Measurements from ENCODE around the gene COL6A3.

Gene COL6A3, protein sequence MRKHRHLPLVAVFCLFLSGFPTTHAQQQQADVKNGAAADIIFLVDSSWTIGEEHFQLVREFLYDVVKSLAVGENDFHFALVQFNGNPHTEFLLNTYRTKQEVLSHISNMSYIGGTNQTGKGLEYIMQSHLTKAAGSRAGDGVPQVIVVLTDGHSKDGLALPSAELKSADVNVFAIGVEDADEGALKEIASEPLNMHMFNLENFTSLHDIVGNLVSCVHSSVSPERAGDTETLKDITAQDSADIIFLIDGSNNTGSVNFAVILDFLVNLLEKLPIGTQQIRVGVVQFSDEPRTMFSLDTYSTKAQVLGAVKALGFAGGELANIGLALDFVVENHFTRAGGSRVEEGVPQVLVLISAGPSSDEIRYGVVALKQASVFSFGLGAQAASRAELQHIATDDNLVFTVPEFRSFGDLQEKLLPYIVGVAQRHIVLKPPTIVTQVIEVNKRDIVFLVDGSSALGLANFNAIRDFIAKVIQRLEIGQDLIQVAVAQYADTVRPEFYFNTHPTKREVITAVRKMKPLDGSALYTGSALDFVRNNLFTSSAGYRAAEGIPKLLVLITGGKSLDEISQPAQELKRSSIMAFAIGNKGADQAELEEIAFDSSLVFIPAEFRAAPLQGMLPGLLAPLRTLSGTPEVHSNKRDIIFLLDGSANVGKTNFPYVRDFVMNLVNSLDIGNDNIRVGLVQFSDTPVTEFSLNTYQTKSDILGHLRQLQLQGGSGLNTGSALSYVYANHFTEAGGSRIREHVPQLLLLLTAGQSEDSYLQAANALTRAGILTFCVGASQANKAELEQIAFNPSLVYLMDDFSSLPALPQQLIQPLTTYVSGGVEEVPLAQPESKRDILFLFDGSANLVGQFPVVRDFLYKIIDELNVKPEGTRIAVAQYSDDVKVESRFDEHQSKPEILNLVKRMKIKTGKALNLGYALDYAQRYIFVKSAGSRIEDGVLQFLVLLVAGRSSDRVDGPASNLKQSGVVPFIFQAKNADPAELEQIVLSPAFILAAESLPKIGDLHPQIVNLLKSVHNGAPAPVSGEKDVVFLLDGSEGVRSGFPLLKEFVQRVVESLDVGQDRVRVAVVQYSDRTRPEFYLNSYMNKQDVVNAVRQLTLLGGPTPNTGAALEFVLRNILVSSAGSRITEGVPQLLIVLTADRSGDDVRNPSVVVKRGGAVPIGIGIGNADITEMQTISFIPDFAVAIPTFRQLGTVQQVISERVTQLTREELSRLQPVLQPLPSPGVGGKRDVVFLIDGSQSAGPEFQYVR (N-terminal part only)

DNA sequence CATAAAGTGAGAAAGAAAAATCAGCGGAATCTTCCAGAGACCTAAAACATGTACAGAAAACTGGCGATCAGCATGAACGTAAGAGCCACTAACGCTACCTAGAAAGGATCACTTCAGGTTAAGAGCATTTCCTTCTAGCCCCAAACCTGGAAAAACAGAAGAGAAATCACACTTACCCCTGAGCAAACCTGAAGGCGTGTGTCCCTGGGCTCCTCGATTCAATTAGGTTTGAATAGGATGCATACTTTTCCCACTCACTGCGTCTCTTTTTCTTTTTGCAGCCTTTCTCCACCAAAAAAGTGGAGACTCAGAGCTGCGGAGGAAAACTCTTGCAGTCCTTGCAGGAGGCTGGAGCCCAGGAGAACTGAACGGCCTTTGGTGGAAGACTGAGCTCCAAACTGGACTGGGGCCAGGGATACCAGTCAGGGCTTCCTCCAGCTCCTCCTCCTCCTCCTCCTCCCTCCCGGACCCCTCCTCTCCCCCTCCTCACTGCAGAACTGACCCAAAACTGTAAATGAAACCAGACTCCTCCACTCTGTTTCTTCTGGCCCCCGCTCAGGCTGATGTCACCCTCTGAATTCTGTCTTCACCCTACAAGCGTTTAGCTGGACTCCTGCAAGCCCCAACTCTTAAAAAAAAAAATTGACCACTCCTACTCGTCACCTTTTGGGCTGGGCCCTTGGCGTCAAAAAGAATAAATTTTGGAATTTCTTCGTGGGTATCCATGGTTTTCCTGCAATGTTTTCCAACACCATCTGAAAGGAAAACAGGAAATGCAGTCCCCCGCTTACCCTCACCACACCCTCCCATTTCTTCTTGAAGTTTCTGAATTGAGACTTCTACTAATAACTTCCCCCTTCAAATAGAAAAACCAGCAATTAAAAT, at the start of gene COL6A3:
Gene COL6A3, minus strand, starts transcription at position 388 of the 885 bp plus-strand sequence. CDS start 17,347 bp downstream, outside the sequence.
- peak; percentile 90 for DNase-seq (ENCODE audit: low spot score)

- no peak for DNase-seq (ENCODE audit: low spot score)
Measured at GRCh38 chr2:237459741-237460174, 45.8 kb upstream of the COL6A3 start.

- no peak for DNase-seq (ENCODE audit: low spot score)
Measured at GRCh38 chr2:237459226-237459625, 45.3 kb upstream of the COL6A3 start.

DNA sequence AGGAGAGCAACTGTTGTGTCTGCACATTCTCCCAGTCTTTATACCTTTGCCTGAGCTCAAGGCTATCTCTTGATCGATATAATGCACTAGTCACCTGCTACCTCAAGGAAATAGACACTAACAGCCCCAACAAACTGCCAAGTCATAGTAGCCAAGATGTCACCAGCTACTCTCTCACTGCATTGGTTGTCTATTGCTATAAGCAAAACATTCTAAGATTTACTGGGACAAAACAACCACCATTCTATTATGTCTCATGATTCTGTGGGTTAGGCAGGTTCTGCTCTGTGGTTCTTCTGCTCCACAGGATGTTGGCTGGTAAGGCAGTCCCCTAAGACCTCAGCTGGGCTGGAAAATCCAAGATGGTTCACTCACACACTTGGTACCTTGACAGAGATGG, 44.6 kb upstream of the COL6A3 start:
- no peak for DNase-seq (ENCODE audit: low spot score)

- no peak for DNase-seq (ENCODE audit: low spot score)
Measured at GRCh38 chr2:237457388-237457941, 43.5 kb upstream of the COL6A3 start.

DNA sequence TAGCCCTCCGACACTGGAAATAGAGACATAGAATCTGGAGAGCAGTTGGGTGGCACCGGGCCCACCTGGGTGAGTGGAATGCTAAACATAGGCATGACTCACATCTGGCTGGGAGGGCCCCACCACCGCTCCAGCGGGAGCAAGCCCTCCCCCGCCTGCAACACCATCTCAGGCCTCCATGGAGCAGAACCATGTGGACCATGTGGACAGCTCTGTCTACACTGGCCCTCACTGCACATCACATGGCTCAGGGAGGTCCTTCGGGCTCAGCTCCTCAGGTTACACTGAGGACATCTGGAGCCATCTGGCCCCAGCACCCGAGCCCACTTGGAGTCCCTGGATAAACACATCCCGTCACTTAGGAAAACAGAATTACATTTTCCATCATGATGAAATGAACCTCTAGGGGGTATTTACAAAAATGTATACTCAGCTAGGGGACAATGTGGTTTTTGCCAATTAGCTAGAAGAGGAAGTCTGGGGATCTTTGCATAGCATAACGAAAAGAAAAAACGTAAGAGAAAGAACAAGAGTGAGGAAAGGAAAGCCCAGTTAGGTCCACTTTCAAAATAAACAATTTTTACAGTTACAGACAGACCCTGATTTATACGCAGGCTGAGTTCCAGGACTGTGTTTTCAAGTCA, 42.4 kb upstream of the COL6A3 start:
- no peak for DNase-seq (ENCODE audit: low spot score)

DNA sequence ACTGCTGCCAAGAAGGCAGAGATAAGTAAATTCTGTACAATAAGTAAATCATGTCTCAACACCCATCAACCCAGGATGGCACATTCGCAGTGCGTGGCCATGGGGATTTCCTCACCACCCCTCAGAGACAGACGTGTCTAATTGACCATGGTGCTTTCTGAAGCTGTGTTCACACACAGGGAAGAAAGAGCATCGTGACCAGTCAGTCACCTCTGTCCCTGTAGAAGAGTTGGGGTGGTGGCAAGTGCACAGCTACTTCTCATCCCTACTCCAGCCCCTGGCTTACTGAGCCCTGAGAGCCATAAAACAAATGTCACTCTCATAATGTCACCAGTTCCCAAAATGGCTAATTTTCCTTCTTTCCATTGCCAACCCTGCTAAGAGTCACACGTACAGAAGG, 41.8 kb upstream of the COL6A3 start:
- no peak for DNase-seq (ENCODE audit: low spot score)

- no peak for DNase-seq (ENCODE audit: low spot score)
Measured at GRCh38 chr2:237453671-237454070, 39.7 kb upstream of the COL6A3 start.

DNA sequence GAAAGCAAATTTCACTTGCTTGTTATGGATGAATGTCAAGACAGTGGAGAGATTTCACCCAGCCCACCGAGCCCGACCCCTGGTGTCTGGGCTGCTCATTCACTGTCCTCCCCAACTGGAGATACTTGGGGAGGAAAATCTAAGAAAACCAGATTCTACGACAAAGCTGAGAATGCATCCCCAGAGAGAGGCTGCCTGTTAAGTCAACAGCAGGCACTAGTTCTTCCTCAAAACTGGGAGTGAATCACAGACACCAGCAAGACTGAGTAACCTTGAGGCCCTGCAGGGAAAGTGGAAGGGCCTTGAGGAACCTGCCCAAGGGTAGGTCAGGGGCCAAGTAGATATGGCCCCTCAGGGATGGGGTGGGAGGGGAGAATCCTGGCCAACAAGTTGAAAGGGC, 38.9 kb upstream of the COL6A3 start:
- DNase-seq (ENCODE audit: low spot score), result no peak

DNA sequence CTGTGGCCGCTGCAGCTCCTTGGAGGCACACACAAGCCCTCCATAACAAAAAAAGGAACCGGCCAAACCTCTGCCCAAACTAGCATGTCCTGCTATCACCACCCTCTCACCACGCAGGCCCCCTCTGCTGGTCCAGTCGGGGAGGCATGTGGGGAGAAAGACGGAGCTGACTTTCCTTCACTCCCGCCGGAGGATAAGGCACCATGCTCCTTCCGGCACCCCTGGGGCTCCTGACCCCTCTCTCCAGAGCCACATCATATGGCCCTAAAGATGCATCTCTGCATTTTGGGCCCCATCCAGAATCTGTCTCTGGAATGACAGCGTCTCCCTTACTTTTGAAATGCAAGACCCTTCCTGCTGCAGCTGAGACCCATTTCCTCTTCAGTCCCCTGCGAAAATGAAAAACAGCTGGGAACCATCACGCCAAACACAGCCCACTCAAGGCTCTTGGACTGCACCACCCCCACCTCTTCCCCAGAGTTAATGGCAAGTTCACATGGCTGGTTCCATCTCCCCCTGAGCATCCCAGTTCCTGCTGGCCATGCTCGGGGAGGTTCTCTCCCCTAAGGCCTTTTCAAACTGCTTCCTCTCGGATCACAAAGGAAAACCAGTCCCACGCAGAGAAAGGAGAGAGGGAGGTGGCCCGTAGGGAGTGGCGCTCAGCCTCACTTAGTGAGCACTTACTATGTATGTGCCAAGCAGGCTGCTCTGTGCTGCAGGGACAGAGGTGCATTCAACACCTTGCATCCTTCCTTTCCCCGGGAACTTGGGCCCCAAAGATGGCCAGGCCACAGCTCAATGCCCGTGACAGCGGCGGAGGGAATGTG, 37.9 kb upstream of the COL6A3 start:
- no peak for DNase-seq (ENCODE audit: low spot score)

DNA sequence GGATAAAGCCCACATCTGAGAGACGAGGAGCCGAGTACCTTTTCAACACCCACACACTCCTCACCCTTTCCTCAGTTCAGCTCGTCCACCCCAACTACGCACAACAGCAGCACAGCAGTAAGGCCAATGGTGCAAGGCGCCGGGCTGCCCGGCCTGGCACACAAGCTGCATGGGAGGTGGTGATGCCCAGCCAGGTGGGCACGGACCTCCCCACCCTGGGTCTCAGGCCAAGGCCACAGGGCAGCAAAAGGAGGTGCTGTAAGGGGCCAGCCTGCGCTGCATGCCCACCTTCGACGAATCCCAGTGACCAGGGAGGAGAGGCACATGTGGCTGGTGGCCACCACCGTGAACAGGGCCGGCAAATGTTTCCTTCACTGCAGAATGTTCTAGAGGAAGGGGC, 36.6 kb upstream of the COL6A3 start:
- no peak for DNase-seq (ENCODE audit: low spot score)

GRCh38 chr2:237450108-237450507, 36.1 kb upstream of the COL6A3 start:
- no peak for DNase-seq (ENCODE audit: low spot score)

DNA sequence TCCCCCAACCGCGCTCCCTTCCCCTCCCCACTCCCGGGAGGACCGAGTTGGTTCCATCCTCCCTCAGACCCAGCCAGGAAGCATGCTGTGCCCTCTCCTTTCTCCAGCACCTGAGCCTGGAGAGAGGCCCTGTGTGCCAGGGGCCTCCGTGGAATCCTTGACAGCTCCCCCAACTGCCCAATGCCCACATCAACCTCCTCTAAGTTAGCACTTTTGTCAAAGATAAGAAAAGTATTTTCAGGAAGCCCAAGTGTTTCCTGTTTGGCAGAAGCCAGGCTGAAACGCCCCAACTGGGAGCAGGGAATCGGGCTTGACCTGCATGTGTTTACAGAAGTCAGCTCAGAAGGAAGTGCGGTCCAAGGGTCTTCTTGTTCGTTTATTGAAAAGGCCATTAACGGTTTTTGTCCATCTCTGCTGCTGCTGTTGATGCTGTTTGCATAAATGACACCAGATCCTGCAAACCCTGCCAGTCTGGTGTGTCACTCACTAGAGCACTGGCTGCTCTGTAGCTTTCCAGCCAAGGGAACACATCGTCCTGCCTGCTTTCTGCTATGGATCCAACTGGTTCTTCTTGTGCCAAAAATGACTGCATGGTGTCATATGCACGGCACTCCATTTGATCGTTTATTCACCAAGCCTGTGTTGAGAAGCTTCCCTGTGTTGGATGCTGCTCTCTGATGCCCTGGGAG, 35.4 kb upstream of the COL6A3 start:
- no peak for DNase-seq (ENCODE audit: low spot score)

GRCh38 chr2:237448626-237449025, 34.7 kb upstream of the COL6A3 start:
- no peak for DNase-seq (ENCODE audit: low spot score)

DNA sequence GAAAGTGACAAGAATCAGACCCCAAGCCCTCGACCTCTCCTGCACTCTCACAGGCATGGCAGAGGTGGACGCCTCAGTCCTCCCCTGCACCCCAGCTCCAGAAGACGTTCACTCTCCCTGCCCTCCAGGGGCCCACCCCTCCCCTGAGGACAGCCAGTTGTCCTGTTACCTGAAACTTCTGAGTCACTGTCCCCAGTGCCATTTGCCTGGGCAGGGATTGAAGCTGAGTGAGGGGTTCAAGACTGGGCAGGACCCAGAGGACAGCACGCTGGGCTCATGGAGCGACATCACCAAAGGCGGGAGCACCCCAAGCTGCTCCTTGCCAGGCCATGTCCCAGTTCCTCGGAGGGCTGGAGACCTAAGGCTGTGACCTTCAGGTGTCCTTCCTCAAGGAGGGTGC, 34.2 kb upstream of the COL6A3 start:
- DNase-seq (ENCODE audit: low spot score), result no peak

- no peak for DNase-seq (ENCODE audit: low spot score)
Measured at GRCh38 chr2:237447496-237447895, 33.5 kb upstream of the COL6A3 start.

DNA sequence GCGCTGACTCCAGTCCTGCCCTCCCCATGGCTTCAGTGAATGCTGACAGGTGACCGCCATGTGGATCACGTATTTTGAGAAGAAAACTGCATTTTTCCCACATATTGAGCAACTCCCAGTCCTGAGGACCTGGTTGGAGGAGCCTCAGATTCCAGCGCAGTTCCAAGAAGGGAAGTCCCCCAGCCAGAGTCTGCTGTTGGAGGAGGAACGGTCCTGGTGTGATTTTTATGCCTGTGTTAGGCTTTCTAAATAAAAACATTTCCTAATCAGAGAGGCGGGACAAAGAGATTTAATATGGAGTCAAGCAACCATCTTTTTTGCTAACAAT, 32.3 kb upstream of the COL6A3 start:
- DNase-seq (ENCODE audit: low spot score), result no peak

- DNase-seq (ENCODE audit: low spot score), result no peak
Measured at GRCh38 chr2:237445611-237446337, 31.8 kb upstream of the COL6A3 start.
